OCI-LY7 (cell line): Measurements from ENCODE around the gene PDSS1.

Source experiments
- EZH2phosphoT487 ChIP-seq: fragments of 200-600 bp; sonication (generic); IDR thresholded peaks from 2 replicates; pipeline ENCODE4 v1.6.1; 2018; ENCODE audit warnings: low read depth, borderline replicate concordance, mild to moderate bottlenecking, mixed run types, antibody characterized with exemption, low read length, moderate library complexity, mixed read lengths
- TF ChIP-seq, protein P1 (sequence below): fragments of 200-600 bp; sonication (generic); conservative IDR thresholded peaks from 2 replicates; pipeline ENCODE4 v1.5.1; 2014; ENCODE audit warnings: mild to moderate bottlenecking, antibody characterized with exemption, low read length, moderate library complexity, mixed read lengths

DNA sequence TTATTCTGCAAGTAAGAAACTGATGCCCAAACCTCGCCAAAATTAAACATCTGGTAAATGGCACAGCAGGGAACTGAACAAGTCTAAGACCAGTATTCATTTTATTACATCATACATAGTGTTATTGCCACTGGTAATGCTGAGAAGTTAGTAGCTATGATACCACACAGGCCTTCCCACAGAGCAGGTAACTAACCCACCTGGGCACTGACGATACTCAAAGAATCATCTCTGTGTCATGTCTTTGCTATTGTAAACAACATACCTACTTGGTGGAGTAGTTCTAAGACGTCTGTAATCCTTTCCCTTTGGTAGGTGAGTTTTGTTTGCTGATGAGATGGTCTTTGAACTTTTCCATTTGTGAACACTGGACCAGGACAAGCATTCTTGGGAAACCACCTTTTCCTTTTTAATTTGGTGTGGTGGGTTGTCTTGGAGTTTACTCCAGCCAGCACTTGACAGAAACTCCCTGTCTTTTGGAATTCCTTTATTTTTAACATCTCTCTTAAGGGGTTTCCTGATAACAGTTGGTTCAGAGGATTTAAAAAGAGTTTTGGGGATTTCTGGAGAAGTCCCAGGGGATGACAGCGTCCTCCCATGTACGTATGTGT is 40.9 kb downstream of the PDSS1 start:
- TF ChIP-seq, protein P1, sequence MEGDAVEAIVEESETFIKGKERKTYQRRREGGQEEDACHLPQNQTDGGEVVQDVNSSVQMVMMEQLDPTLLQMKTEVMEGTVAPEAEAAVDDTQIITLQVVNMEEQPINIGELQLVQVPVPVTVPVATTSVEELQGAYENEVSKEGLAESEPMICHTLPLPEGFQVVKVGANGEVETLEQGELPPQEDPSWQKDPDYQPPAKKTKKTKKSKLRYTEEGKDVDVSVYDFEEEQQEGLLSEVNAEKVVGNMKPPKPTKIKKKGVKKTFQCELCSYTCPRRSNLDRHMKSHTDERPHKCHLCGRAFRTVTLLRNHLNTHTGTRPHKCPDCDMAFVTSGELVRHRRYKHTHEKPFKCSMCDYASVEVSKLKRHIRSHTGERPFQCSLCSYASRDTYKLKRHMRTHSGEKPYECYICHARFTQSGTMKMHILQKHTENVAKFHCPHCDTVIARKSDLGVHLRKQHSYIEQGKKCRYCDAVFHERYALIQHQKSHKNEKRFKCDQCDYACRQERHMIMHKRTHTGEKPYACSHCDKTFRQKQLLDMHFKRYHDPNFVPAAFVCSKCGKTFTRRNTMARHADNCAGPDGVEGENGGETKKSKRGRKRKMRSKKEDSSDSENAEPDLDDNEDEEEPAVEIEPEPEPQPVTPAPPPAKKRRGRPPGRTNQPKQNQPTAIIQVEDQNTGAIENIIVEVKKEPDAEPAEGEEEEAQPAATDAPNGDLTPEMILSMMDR: no peak
- no peak for TF ChIP-seq EZH2phosphoT487
